Vagina (tissue), 2 donors: Measurements from ENCODE around the gene GJA1.

Source experiments
- CTCF ChIP-seq, 3 experiments: fragments of 450-650 bp in 2 of 3; fragments of 200-600 bp in 1 of 3; sonication (generic) in 1 of 3; IDR thresholded peaks; one replicate each; pipeline ENCODE4 v1.5.1; 2017 to 2019; ENCODE audit warnings: antibody characterized with exemption in 3 of 3, mild to moderate bottlenecking in 2 of 3, moderate library complexity in 2 of 3
- POLR2A ChIP-seq, 2 donors: fragments of 450-650 bp; IDR thresholded peaks; one replicate each; pipeline ENCODE4 v1.6.1; 2017; ENCODE audit warnings: antibody characterized with exemption in 2 of 2, mild to moderate bottlenecking in 2 of 2, moderate library complexity in 2 of 2
- POLR2AphosphoS5 ChIP-seq, 2 donors: sonication (generic); formaldehyde crosslinking; IDR thresholded peaks; one replicate each; pipeline ENCODE4 v1.9.0; 2017; ENCODE audit warnings: antibody characterized with exemption in 2 of 2, mild to moderate bottlenecking in 2 of 2, low read depth in 1 of 2; ENCODE audit not compliant: insufficient read depth in 1 of 2

DNA sequence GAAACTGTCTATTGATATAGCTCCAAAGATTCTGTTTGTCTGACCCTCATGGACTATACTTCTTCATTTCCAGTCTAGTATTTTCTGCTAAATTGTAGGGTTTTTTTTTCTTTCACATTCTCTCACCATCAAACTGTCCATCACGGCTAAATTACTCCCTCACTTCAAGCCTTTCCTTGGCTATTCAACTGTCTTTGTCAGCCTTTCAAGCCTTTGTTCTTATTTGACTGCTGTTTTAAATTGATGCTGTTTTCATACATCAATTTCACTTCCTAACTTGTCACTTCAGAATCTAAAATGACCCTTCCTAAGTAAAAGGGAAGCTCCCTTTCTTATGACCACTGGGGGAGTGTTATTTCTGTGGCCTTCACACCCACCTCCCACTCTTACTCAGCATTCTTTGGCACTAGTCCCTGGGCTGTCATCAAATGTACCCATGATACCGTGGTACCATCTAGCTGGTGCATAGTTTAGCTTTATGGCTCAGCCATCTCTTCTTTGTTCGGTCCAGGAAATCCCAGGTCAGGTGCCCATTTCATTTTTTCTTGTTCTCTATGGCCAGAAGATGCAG, 8.6 kb downstream of the GJA1 start:
- no peak for TF ChIP-seq CTCF (IDR thresholded peaks at IDR 0.05)
- no peak for TF ChIP-seq POLR2A (IDR thresholded peaks at IDR 0.05)
- no peak for TF ChIP-seq POLR2AphosphoS5 (IDR thresholded peaks at IDR 0.05; ENCODE audit: insufficient read depth in 1 of 2, low read depth in 1 of 2)
